ENCODE measurements around the gene CKAP4. TPM values are rescaled to one million over a fixed set of nuclear protein-coding genes. Genes with fewer than 3 reads are reported as not detected.

CKAP4 gene
- total and polyA plus RNA-seq, 2 donors (not counting 3 experiments of a cell fraction or from before 2014, with no cell fraction given) = 117 to 223 TPM

GRCh38 chr12:106226884-106227640 is 20.8 kb downstream of the CKAP4 start:
- Histone ChIP-seq H3K9me3 (replicated peaks; ENCODE audit: control insufficient read depth, insufficient read depth, low read length) (no peaks in the 10 kb centered on the region), H3K27ac (ENCODE audit: insufficient read depth, low read depth, low read length) (no peak overlapping the region), H3K36me3 (ENCODE audit: control insufficient read depth in 2 of 2, extremely low read depth in 1 of 2, insufficient read depth in 2 of 2, low read length in 2 of 2) (no peaks in the 10 kb centered on the region), H3K79me2 (ENCODE audit: control insufficient read depth, insufficient read depth, low read length) (no peaks in the 10 kb centered on the region), H3K4me3 (replicated peaks in 1 of 3; ENCODE audit: insufficient read depth in 1 of 3, low read depth in 1 of 3, low read length in 3 of 3) (no peak overlapping the region), H3K4me2 (ENCODE audit: insufficient read depth, low read length) (no peak overlapping the region), H4K20me1 (replicated peaks; ENCODE audit: control insufficient read depth, extremely low read depth, insufficient read depth, low read length) (no peaks in the 10 kb centered on the region), H3K27me3 (ENCODE audit: control insufficient read depth in 2 of 2, insufficient read depth in 2 of 2, low read length in 2 of 2) (peaks cover 0 to 4% of the 10 kb centered on the region in 2 experiments), H2AFZ (ENCODE audit: low read depth, low read length) (no peak overlapping the region), H3K4me1 (ENCODE audit: control insufficient read depth, extremely low read depth, insufficient read depth, low read length) (no peaks in the 10 kb centered on the region), H3K9ac (replicated peaks; ENCODE audit: extremely low read depth, insufficient read depth, low read length) (no peak overlapping the region), H3K9me1 (replicated peaks; ENCODE audit: control insufficient read depth, extremely low read depth, insufficient read depth, low read length) (no peaks in the 10 kb centered on the region)
- no TSS peak for BruUV-seq (replicated peaks)
- ChIA-PET POLR2A (interaction anchor here (0.9 kb wide), 1 partner anchor 130 kb away, joined by 3 read pairs; no protein-coding TSS in a partner anchor), CTCF (interaction anchor here (0.6 to 4.1 kb wide), 33 partner anchors 8 to 806 kb away, joined by 3 to 224 read pairs (median 5); partner anchors contain the start of genes CKAP4 and POLR3B)
- FAIRE-seq (peak; percentile 76), DNase-seq (ENCODE audit: low read depth, low spot score) (peak; percentile 65)
- no peak for TF ChIP-seq MYC (IDR thresholded peaks at IDR 0.05; ENCODE audit: low read depth, low read length)
- TF ChIP-seq, protein P1, sequence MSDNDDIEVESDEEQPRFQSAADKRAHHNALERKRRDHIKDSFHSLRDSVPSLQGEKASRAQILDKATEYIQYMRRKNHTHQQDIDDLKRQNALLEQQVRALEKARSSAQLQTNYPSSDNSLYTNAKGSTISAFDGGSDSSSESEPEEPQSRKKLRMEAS (IDR thresholded peaks at IDR 0.05; ENCODE audit: insufficient read depth, insufficient read length) = no peak
- peak; percentile 47 to 59 for TF ChIP-seq CTCF (IDR thresholded peaks at IDR 0.05; ENCODE audit: extremely low read depth in 1 of 2, insufficient read depth in 1 of 2, low read depth in 1 of 2, low read length in 2 of 2)
- TF ChIP-seq JUN (IDR thresholded peaks at IDR 0.05; ENCODE audit: borderline replicate concordance, insufficient read depth, insufficient read length, low read depth) = no peak
- intact Hi-C loops (cut with micrococcal nuclease) (loop anchor here (1.0 to 5.0 kb wide), 4 partner anchors 55 to 694 kb away; no protein-coding TSS in a partner anchor), dilution Hi-C loops (cut with MboI; ENCODE audit: extremely low pct_ligation_motif_present, low sequenced_read_pairs) (no loop called here)

All from endothelial cell of umbilical vein (primary cell).